H9 (cell line): ENCODE data around the gene SLC17A5. TPM values are rescaled to one million over a fixed set of nuclear protein-coding genes. Genes with fewer than 3 reads are reported as not detected.
"Not testable (repeated sequence)": the region's sequence is repeated elsewhere in the genome, so short reads cannot be mapped to it uniquely, and the experiment has no call there.

Experiments used
- DNase-seq: peaks from one replicate; pipeline ENCODE4 v3.0.0-alpha.2; 2017
- H2AFZ ChIP-seq: one replicate; pipeline ENCODE4 v1.6.1; 2013; ENCODE audit warnings: mild to moderate bottlenecking, low read length, control low read depth, moderate library complexity
- H2AK5ac ChIP-seq: 2 replicates; pipeline ENCODE4 v1.6.1; 2013; ENCODE audit warnings: low read length, control low read depth, mixed read lengths; ENCODE audit not compliant: insufficient read length
- H2BK120ac ChIP-seq: one replicate; pipeline ENCODE4 v1.6.1; 2013; ENCODE audit warnings: low read depth, mild to moderate bottlenecking, low read length, control low read depth, inconsistent platforms; ENCODE audit not compliant: poor library complexity, severe bottlenecking
- H2BK12ac ChIP-seq: 2 replicates; pipeline ENCODE4 v1.6.1; 2013; ENCODE audit warnings: low read length, control low read depth, mixed read lengths, low read depth; ENCODE audit not compliant: insufficient read length
- H2BK15ac ChIP-seq: 2 replicates; pipeline ENCODE4 v1.6.1; 2013; ENCODE audit warnings: low read depth, low read length, control low read depth
- H2BK20ac ChIP-seq: one replicate; pipeline ENCODE4 v1.6.1; 2013; ENCODE audit warnings: low read depth, mild to moderate bottlenecking, low read length, control low read depth, inconsistent platforms; ENCODE audit not compliant: poor library complexity, severe bottlenecking
- H2BK5ac ChIP-seq: 2 replicates; pipeline ENCODE4 v1.6.1; 2013; ENCODE audit warnings: low read length, control low read depth, mixed read lengths; ENCODE audit not compliant: insufficient read length
- H3K14ac ChIP-seq: 2 replicates; pipeline ENCODE4 v1.6.1; 2013; ENCODE audit warnings: low read length, control low read depth; ENCODE audit not compliant: insufficient read depth
- H3K18ac ChIP-seq: 2 replicates; pipeline ENCODE4 v1.6.1; 2013; ENCODE audit warnings: low read depth, mild to moderate bottlenecking, mixed read lengths, low read length, control low read depth; ENCODE audit not compliant: insufficient read length
- H3K23ac ChIP-seq: 2 replicates; pipeline ENCODE4 v1.6.1; 2013; ENCODE audit warnings: low read length, control low read depth, mixed read lengths, low read depth; ENCODE audit not compliant: insufficient read length
- H3K23me2 ChIP-seq: 2 replicates; pipeline ENCODE4 v1.6.1; 2013; ENCODE audit warnings: low read depth, mild to moderate bottlenecking, mixed read lengths, low read length, control low read depth; ENCODE audit not compliant: insufficient read length, poor library complexity, severe bottlenecking
- H3K27ac ChIP-seq: 2 replicates; pipeline ENCODE4 v1.5.1; 2013; ENCODE audit warnings: low read length, control low read depth, mixed read lengths, low read depth; ENCODE audit not compliant: insufficient read length
- H3K27me3 ChIP-seq: 2 replicates; pipeline ENCODE4 v1.6.1; 2013; ENCODE audit warnings: low read length, control low read depth, inconsistent platforms; ENCODE audit not compliant: insufficient read depth
- H3K4ac ChIP-seq: 2 replicates; pipeline ENCODE4 v1.6.1; 2013; ENCODE audit warnings: low read depth, mild to moderate bottlenecking, control low read depth, inconsistent platforms, low read length, moderate library complexity
- H3K4me1 ChIP-seq: 2 replicates; pipeline ENCODE4 v1.6.1; 2013; ENCODE audit warnings: low read length, control low read depth, inconsistent platforms; ENCODE audit not compliant: insufficient read depth
- H3K4me2 ChIP-seq: 2 replicates; pipeline ENCODE4 v1.6.1; 2013; ENCODE audit warnings: low read length, control low read depth, mixed read lengths; ENCODE audit not compliant: insufficient read length, insufficient read depth
- H3K56ac ChIP-seq: 2 replicates; pipeline ENCODE4 v1.6.1; 2013; ENCODE audit warnings: low read depth, mild to moderate bottlenecking, mixed read lengths, low read length, control low read depth; ENCODE audit not compliant: insufficient read length
- H3K79me1 ChIP-seq: 2 replicates; pipeline ENCODE4 v1.6.1; 2013; ENCODE audit warnings: low read depth, mild to moderate bottlenecking, moderate library complexity, low read length, control low read depth, inconsistent platforms; ENCODE audit not compliant: insufficient read depth, poor library complexity, severe bottlenecking
- H3K79me2 ChIP-seq: 2 replicates; pipeline ENCODE4 v1.6.1; 2013; ENCODE audit warnings: low read length, control low read depth, inconsistent platforms; ENCODE audit not compliant: insufficient read depth
- H3K9ac ChIP-seq: 2 replicates; pipeline ENCODE4 v1.6.1; 2013; ENCODE audit warnings: low read length, control low read depth, mixed read lengths; ENCODE audit not compliant: insufficient read length; ENCODE audit errors: extremely low read depth
- H3K9me3 ChIP-seq: one replicate; pipeline ENCODE4 v1.6.1; 2013; ENCODE audit warnings: low read depth, low read length, inconsistent platforms; ENCODE audit not compliant: control insufficient read depth
- H3T11ph ChIP-seq: one replicate; pipeline ENCODE4 v1.6.1; 2013; ENCODE audit warnings: mild to moderate bottlenecking, low read length, control low read depth, inconsistent platforms
- H4K20me1 ChIP-seq: one replicate; pipeline ENCODE4 v1.6.1; 2013; ENCODE audit not compliant: control insufficient read depth, insufficient read length, insufficient read depth
- H4K5ac ChIP-seq: 2 replicates; pipeline ENCODE4 v1.6.1; 2013; ENCODE audit warnings: low read depth, mild to moderate bottlenecking, mixed read lengths, low read length, control low read depth; ENCODE audit not compliant: insufficient read length
- H4K8ac ChIP-seq: replicated peaks from 2 replicates; pipeline ENCODE4 v1.6.1; 2013; ENCODE audit warnings: low read length, control low read depth, mixed read lengths, low read depth; ENCODE audit not compliant: insufficient read length
- H4K91ac ChIP-seq: 2 replicates; pipeline ENCODE4 v1.6.1; 2013; ENCODE audit warnings: low read depth, mild to moderate bottlenecking, moderate library complexity, mixed read lengths, low read length, control low read depth; ENCODE audit not compliant: insufficient read length
- H3K27ac Mint-ChIP-seq, 3 experiments: 2 replicates in 2 of 3; 3 replicates in 1 of 3; pipeline ENCODE4 v1.8.0; 2020 to 2021; ENCODE audit warnings: mixed read lengths in 3 of 3, mild to moderate bottlenecking in 1 of 3, moderate library complexity in 1 of 3
- H3K27me3 Mint-ChIP-seq: 2 replicates; pipeline ENCODE4 v1.8.0; 2021; ENCODE audit warnings: low read depth, mild to moderate bottlenecking, moderate library complexity, mixed read lengths
- H3K36me3 Mint-ChIP-seq, 3 experiments: 2 replicates in 2 of 3; 3 replicates in 1 of 3; pipeline ENCODE4 v1.8.0; 2020 to 2021; ENCODE audit warnings: low read depth in 3 of 3, mixed read lengths in 3 of 3; ENCODE audit not compliant: insufficient read depth in 1 of 3
- H3K4me1 Mint-ChIP-seq, 2 experiments: 2 replicates each; pipeline ENCODE4 v1.8.0; 2020; ENCODE audit warnings: mixed read lengths in 2 of 2
- H3K4me3 Mint-ChIP-seq, 2 experiments: 2 replicates in 1 of 2; 3 replicates in 1 of 2; pipeline ENCODE4 v1.8.0; 2020 to 2021; ENCODE audit warnings: mild to moderate bottlenecking in 2 of 2, mixed read lengths in 2 of 2, moderate library complexity in 1 of 2
- H3K9me3 Mint-ChIP-seq, 2 experiments: 2 replicates in 1 of 2; 3 replicates in 1 of 2; pipeline ENCODE4 v1.8.0; 2020; ENCODE audit warnings: mild to moderate bottlenecking in 2 of 2, mixed read lengths in 2 of 2, moderate library complexity in 1 of 2
- CTCF ChIP-seq: fragments of 200-600 bp; sonication (generic); conservative IDR thresholded peaks from 3 replicates; pipeline ENCODE4 v1.8.0; 2021; ENCODE audit warnings: antibody characterized with exemption, mild to moderate bottlenecking
- WGBS: extraction: QIAGEN DNeasy Blood & Tissue Kit; methylation state at CpG from one replicate; pipeline ENCODE4 v1.1.7; 2013; ENCODE audit warnings: missing lambda C conversion rate, low lambda C conversion rate, mixed read lengths; ENCODE audit not compliant: insufficient read length; ENCODE audit errors: extremely low coverage; 5-methylcytosine and 5-hydroxymethylcytosine counted together
- total RNA-seq: library from RNA; stranded (reverse); gene quantifications from 2 replicates; pipeline ENCODE4 v1.2.1, GENCODE V29; 2021

The SLC17A5 gene
- total RNA-seq, 1 experiment from 2014 or later = 8.9 TPM

GRCh38 chr6:73560182-73560732 lies 93.5 kb downstream of the SLC17A5 start:
- no peaks in the 10 kb centered on the region for H3K79me1 ChIP-seq
- no peak overlapping the region for H3K4ac ChIP-seq
- H4K91ac ChIP-seq = no peak overlapping the region
- Mint-ChIP-seq H3K4me1 (peaks cover 28 to 38% of the 10 kb centered on the region in 2 experiments), H3K9me3 (no peaks in the 10 kb centered on the region; a peak in 1 of 5 replicates), H3K27ac (no peak overlapping the region), H3K27me3 (no peaks in the 10 kb centered on the region), H3K36me3 (no peaks in the 10 kb centered on the region), H3K4me3 (no peak overlapping the region; a peak in 1 of 5 replicates)
- H2BK15ac ChIP-seq = no peak overlapping the region
- peaks cover 4% of the 10 kb centered on the region for H3K4me1 ChIP-seq
- no peak overlapping the region for H3K18ac ChIP-seq
- no peaks in the 10 kb centered on the region for H3K23me2 ChIP-seq
- no peaks in the 10 kb centered on the region for H4K20me1 ChIP-seq
- H3K9ac ChIP-seq = no peak overlapping the region
- no peak overlapping the region for H2BK12ac ChIP-seq
- no peak overlapping the region for H3K4me2 ChIP-seq
- H3K27ac ChIP-seq = no peak overlapping the region
- no peak overlapping the region for H3K14ac ChIP-seq
- no peak overlapping the region for H2BK20ac ChIP-seq
- no peak for TF ChIP-seq CTCF
- no peaks in the 10 kb centered on the region for H3K27me3 ChIP-seq
- no peak overlapping the region for H3T11ph ChIP-seq
- DNase-seq = no peak
- H4K8ac ChIP-seq = no peak overlapping the region
- no peak overlapping the region for H4K5ac ChIP-seq
- no peak overlapping the region for H2BK5ac ChIP-seq
- no peak overlapping the region for H3K56ac ChIP-seq
- H3K79me2 ChIP-seq = no peaks in the 10 kb centered on the region
- H2AFZ ChIP-seq = no peak overlapping the region
- no peaks in the 10 kb centered on the region for H3K9me3 ChIP-seq
- no peak overlapping the region for H3K23ac ChIP-seq
- no CpG with 5 or more reads among the region's 8 CpGs for WGBS
- H2AK5ac ChIP-seq = no peak overlapping the region
- H2BK120ac ChIP-seq = no peak overlapping the region

- not testable (repeated sequence) for H3K9me3 ChIP-seq, H3K36me3 Mint-ChIP-seq, H2BK20ac ChIP-seq, H4K5ac ChIP-seq, H3K4ac ChIP-seq, H3K56ac ChIP-seq, H2BK15ac ChIP-seq, H2BK5ac ChIP-seq, H3K4me1 ChIP-seq, H2AFZ ChIP-seq, H3K14ac ChIP-seq, H2BK120ac ChIP-seq, H4K91ac ChIP-seq, H3K79me1 ChIP-seq, H3K9me3 Mint-ChIP-seq, H3K79me2 ChIP-seq, H3K27ac ChIP-seq, H4K8ac ChIP-seq, H3T11ph ChIP-seq, H3K4me2 ChIP-seq, DNase-seq, H3K18ac ChIP-seq, H3K27me3 Mint-ChIP-seq, H2BK12ac ChIP-seq, H4K20me1 ChIP-seq, H2AK5ac ChIP-seq, H3K23ac ChIP-seq, H3K9ac ChIP-seq, H3K27me3 ChIP-seq, H3K4me3 Mint-ChIP-seq, H3K23me2 ChIP-seq
- Mint-ChIP-seq H3K4me1 (peaks cover 26 to 32% of the 10 kb centered on the region in 2 experiments), H3K27ac (peak overlapping the region in 2 of 3 experiments; percentile 25 to 59; a peak in 2 of 7 replicates)
- no CpG with 5 or more reads among the region's 12 CpGs for WGBS
Observed at GRCh38 chr6:73559399-73559794, 94.4 kb downstream of the SLC17A5 start.
